KOPT-K1 (cell line): ENCODE measurements around the gene METTL16.

Experiments used
- H3K27ac ChIP-seq: fragments of 200-600 bp; sonication (generic); 2 replicates; pipeline ENCODE4 v1.5.1; 2016; ENCODE audit warnings: antibody characterized with exemption, mild to moderate bottlenecking, low read depth, low read length; ENCODE audit not compliant: poor library complexity, severe bottlenecking
- H3K36me3 ChIP-seq: fragments of 200-600 bp; sonication (generic); 2 replicates; pipeline ENCODE4 v1.5.1; 2017; ENCODE audit warnings: antibody characterized with exemption, mild to moderate bottlenecking, low read length, moderate library complexity; ENCODE audit not compliant: insufficient read depth
- H3K9me3 ChIP-seq: fragments of 200-600 bp; sonication (generic); 2 replicates; pipeline ENCODE4 v1.5.1; 2017; ENCODE audit warnings: antibody characterized with exemption, low read length, mild to moderate bottlenecking; ENCODE audit not compliant: insufficient read depth, poor library complexity, severe bottlenecking

METTL16 gene

GRCh38 chr17:2401426-2402221, 110.1 kb downstream of the METTL16 start:
- H3K36me3 ChIP-seq, result no peaks in the 10 kb centered on the region
- H3K27ac ChIP-seq, result peak overlapping the region; percentile 72
- H3K9me3 ChIP-seq, result no peaks in the 10 kb centered on the region

- H3K27ac ChIP-seq, result peak within 1 kb of the TSS; percentile 72
- no peaks in the 10 kb centered on the region for H3K36me3 ChIP-seq
- no peaks in the 10 kb centered on the region for H3K9me3 ChIP-seq
Observed at GRCh38 chr17:2400877-2401425, 110.7 kb downstream of the METTL16 start, which contains the start of gene MNT. Gene MNT (minus strand): TSS chr17:2401060. CDS start chr17:2400712, 348 bp downstream.

DNA sequence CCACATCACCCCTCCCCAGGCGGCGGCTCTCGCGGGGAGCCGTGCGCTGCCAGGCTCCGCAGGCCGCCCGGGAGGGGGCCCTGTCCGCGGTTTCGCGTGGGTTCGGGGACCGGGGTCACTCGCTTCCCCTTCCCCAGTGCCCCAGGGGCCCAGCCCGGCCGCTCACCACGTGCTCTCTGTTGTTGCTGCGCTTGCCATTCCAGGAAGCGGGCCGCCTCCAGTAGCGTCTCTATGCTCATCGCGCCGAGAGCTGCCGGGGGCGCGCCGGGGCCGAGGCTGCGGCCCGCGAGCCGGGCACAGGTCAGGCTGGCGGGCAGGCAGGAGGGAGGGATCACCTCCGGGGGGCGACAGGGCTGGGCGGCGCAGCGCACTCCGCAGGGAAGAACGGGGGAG, 111.2 kb downstream of the METTL16 start:
- Histone ChIP-seq H3K27ac (peak overlapping the region; percentile 72), H3K9me3 (no peaks in the 10 kb centered on the region), H3K36me3 (no peaks in the 10 kb centered on the region)

GRCh38 chr17:2399572-2400473, 111.9 kb downstream of the METTL16 start:
- no peaks in the 10 kb centered on the region for H3K9me3 ChIP-seq
- peak overlapping the region; percentile 72 for H3K27ac ChIP-seq

GRCh38 chr17:2398655-2399571, 112.8 kb downstream of the METTL16 start:
- no peaks in the 10 kb centered on the region for H3K36me3 ChIP-seq
- H3K9me3 ChIP-seq, result no peaks in the 10 kb centered on the region
- H3K27ac ChIP-seq, result peak overlapping the region; percentile 72

More at GRCh38 chr17:2399572-2400473, 111.9 kb downstream of the METTL16 start:
- H3K36me3 ChIP-seq, result no peaks in the 10 kb centered on the region

GRCh38 chr17:2398182-2398581, 113.5 kb downstream of the METTL16 start:
- H3K9me3 ChIP-seq, result no peaks in the 10 kb centered on the region
- H3K36me3 ChIP-seq, result no peaks in the 10 kb centered on the region
- no peak overlapping the region for H3K27ac ChIP-seq

DNA sequence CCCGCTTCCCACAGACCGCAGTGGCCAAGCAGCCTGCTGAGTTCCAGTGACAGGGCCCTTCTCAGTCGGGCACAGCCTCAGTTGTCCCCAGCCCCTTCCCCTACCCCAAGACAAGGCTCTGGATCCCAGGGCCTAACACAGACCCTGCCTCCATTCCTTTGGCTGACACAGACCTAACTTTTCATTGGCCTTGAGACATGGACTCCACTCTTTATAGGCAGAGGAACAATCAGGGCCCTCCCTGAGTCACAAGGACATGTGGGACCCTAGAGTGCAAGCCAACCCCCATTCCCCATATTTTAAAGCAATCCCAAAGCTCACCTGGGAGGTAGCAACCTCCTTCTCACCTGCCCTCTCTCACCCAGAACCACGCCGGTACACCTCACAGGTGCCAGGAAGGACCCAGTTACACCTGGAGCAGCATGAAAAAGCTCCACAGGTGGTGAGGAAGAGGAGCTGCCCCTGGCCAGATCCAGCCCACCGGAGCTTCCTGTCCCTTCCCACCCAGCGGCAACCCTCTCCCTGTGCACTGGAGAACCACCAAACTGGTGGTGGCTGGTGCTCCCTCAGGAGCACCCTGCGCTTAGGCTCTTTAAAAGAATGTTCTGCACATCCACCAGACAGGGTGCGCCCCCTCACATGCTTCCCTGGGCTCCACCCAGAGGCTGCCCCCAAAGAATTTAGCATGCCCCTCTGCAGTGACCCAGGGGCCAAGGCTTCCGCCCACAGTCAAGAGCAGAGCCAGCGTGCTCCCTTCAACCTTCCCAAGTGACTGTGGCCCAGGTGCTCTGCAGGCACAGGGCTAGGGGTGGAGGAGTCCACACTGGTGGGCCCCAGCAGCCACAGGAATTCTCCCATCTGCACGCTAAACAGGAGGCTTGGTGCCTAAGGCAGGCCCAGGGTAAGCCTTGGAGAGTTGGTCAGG, 114.2 kb downstream of the METTL16 start:
- H3K9me3 ChIP-seq, result no peaks in the 10 kb centered on the region
- no peaks in the 10 kb centered on the region for H3K36me3 ChIP-seq
- peak overlapping the region; percentile 22 for H3K27ac ChIP-seq

GRCh38 chr17:2396568-2397246, 115.0 kb downstream of the METTL16 start:
- H3K36me3 ChIP-seq, result no peaks in the 10 kb centered on the region
- no peaks in the 10 kb centered on the region for H3K9me3 ChIP-seq
- H3K27ac ChIP-seq, result peak overlapping the region; percentile 22

- peak overlapping the region; percentile 22 for H3K27ac ChIP-seq
- no peaks in the 10 kb centered on the region for H3K9me3 ChIP-seq
- H3K36me3 ChIP-seq, result no peaks in the 10 kb centered on the region
Observed at GRCh38 chr17:2396192-2396567, 115.5 kb downstream of the METTL16 start.

DNA sequence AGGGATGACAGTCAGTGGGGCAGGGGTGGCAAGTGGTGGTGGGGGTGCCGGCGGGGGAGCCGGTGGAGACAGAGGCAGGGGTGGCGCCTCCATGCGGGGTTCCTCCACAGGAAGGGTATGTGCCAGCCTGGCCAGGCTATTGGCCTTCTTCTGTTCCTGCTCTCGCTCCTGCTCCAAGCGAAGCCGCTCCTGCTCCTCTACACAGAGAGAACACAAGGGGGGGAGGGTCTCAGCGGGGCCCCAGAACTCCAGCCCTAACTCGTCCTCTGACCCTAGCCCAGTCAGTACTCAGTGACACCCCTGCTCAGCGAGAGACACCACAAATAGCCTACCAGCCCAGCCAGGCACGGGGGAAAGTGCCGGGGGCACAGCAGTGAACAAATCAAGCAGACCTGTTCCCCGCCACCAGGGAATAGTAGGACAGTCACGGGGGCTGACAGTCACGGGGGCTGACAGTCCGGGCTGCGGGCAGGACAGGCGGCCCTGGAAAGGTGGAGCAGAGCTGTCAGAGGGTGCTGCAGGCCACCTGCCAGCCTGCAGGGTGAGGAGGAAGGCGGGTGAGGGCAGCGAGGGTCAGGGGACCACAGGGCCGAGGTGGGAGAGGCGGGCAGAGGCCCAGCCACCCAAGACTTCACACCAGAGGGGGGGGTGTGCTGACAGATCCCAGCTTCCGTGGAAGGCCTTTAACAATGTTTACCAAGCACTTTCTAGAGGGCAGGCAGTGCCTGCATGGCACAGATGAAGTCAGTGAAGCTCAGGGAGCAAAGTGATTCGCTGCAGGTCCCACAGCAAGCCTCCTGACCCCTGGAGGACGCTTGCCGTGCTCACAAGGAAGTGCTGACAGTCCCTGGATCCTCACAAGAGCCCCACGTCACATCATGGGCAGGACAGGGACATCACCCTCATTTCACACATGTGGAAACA, 116.2 kb downstream of the METTL16 start:
- no peaks in the 10 kb centered on the region for H3K9me3 ChIP-seq
- H3K27ac ChIP-seq, result peak overlapping the region; percentile 22
- H3K36me3 ChIP-seq, result no peaks in the 10 kb centered on the region

DNA sequence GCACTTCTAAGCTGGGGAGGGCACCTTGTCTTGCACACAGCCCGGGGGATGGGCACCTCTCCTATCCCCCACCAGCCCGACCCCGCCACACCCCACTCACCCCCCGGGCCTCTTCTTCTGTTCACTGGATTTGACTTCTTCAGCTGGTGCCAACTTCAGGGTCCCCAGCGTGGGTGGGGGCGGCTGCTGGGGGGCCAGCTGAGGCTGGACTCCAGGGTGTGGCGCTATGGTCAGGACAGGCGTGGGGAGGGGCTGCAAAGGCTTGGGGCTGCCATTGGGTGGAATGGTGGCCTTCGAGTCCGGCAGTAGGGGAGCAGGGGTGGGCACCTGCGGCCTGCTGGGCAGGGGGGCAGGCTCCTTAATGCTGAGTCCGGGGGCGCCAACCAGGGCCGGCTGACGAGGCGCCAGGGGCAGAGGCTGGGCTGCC, 116.9 kb downstream of the METTL16 start:
- H3K27ac ChIP-seq, result no peak overlapping the region
- no peaks in the 10 kb centered on the region for H3K36me3 ChIP-seq
- no peaks in the 10 kb centered on the region for H3K9me3 ChIP-seq

DNA sequence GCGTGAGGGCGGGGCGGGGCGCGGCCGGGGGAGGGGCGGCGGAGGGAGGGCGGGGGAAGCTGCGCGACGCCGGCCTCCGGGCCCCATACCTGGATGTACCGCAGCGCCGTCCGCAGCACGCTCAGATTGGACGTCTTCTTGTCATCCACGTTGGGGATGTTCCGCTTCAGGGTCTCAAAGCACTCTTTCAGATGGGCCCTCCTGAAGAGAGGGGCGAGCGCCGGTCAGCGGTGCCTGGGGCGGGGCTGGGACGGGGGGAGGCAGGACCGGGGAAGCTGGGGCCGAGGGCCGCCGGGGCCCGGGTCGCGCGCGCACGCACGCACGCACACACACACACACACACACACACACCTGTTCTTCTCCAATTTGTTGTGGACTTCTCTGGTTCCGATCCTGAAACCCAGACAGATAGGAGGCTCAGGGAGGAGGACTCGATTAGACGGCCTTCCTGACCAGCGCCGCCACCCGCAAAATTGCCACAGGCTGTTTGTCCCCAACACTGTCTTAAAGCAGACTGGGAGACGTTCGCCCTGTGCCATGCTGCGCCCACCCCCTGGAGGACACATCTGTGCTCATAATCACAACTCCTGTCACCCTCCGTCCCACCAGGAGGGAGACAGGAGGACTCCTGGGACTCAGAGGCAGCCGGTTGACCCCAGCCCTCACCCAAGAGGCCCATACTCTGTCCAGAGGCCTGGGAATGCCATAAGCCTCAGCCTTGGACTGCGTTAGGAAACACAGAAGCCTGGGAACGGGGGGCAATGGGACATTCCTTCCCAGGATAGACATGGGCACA, 117.5 kb downstream of the METTL16 start:
- Histone ChIP-seq H3K36me3 (no peaks in the 10 kb centered on the region), H3K27ac (no peak overlapping the region)

More for the DNA sequence above, 117.5 kb downstream of the METTL16 start:
- H3K9me3 ChIP-seq, result no peaks in the 10 kb centered on the region
